Measurements from ENCODE around the gene AOPEP. TPM values are rescaled to one million over a fixed set of nuclear protein-coding genes. Genes with fewer than 3 reads are reported as not detected.

The AOPEP gene
- total RNA-seq, 1 experiment from 2014 or later = 14.4 TPM

DNA sequence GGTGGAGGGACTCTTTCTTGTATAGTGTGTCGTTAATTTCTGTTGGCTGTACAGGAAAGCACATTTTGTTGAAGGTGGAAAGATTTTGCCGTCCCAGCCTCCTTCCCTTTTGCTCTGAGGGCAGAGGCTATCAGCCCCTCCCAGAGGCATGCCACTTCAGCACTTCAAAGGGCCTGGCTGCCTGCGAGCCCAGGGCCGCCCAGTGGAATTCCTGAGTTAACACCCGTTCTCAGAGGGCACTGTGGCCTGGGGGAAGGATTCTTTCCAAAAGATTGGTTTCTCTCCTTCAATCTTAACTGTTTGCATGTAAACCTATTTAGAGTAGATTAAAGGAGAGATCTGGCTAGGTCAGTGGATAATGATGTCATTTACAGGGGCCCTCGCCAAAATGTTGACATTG, 352.4 kb downstream of the AOPEP start:
- Mint-ChIP-seq H3K4me3 (no peak overlapping the region), H3K27me3 (ENCODE audit: low read depth) (no peaks in the 10 kb centered on the region), H3K9me3 (no peaks in the 10 kb centered on the region), H3K36me3 (no peaks in the 10 kb centered on the region; the same call in 1 of the 2 replicates), H3K4me1 (peaks cover 27% of the 10 kb centered on the region), H3K27ac (0 out of 2 replicates have a peak overlapping the region, but pooled peaks have one; percentile 46)
- peak; percentile 44 for DNase-seq (ENCODE audit: low spot score)
- TF ChIP-seq, protein P1, sequence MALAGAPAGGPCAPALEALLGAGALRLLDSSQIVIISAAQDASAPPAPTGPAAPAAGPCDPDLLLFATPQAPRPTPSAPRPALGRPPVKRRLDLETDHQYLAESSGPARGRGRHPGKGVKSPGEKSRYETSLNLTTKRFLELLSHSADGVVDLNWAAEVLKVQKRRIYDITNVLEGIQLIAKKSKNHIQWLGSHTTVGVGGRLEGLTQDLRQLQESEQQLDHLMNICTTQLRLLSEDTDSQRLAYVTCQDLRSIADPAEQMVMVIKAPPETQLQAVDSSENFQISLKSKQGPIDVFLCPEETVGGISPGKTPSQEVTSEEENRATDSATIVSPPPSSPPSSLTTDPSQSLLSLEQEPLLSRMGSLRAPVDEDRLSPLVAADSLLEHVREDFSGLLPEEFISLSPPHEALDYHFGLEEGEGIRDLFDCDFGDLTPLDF (CRISPR knock-in tag; IDR thresholded peaks at IDR 0.05) = no peak
- TF ChIP-seq, protein P2, sequence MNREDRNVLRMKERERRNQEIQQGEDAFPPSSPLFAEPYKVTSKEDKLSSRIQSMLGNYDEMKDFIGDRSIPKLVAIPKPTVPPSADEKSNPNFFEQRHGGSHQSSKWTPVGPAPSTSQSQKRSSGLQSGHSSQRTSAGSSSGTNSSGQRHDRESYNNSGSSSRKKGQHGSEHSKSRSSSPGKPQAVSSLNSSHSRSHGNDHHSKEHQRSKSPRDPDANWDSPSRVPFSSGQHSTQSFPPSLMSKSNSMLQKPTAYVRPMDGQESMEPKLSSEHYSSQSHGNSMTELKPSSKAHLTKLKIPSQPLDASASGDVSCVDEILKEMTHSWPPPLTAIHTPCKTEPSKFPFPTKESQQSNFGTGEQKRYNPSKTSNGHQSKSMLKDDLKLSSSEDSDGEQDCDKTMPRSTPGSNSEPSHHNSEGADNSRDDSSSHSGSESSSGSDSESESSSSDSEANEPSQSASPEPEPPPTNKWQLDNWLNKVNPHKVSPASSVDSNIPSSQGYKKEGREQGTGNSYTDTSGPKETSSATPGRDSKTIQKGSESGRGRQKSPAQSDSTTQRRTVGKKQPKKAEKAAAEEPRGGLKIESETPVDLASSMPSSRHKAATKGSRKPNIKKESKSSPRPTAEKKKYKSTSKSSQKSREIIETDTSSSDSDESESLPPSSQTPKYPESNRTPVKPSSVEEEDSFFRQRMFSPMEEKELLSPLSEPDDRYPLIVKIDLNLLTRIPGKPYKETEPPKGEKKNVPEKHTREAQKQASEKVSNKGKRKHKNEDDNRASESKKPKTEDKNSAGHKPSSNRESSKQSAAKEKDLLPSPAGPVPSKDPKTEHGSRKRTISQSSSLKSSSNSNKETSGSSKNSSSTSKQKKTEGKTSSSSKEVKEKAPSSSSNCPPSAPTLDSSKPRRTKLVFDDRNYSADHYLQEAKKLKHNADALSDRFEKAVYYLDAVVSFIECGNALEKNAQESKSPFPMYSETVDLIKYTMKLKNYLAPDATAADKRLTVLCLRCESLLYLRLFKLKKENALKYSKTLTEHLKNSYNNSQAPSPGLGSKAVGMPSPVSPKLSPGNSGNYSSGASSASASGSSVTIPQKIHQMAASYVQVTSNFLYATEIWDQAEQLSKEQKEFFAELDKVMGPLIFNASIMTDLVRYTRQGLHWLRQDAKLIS (CRISPR knock-in tag; IDR thresholded peaks at IDR 0.05; ENCODE audit: borderline replicate concordance) = no peak
- TF ChIP-seq NR2C2 (CRISPR knock-in tag; IDR thresholded peaks at IDR 0.05) (no peak), ESRRA (CRISPR knock-in tag; IDR thresholded peaks at IDR 0.05; ENCODE audit: borderline replicate concordance) (no peak), GABPB1 (CRISPR knock-in tag; IDR thresholded peaks at IDR 0.05) (no peak), RELA (CRISPR knock-in tag; IDR thresholded peaks at IDR 0.05; ENCODE audit: borderline replicate concordance) (no peak), SMAD4 (CRISPR knock-in tag; IDR thresholded peaks at IDR 0.05) (no peak), TEAD1 (CRISPR knock-in tag; IDR thresholded peaks at IDR 0.05) (no peak), TEAD4 (CRISPR knock-in tag; IDR thresholded peaks at IDR 0.05) (no peak), NFE2L1 (CRISPR knock-in tag; IDR thresholded peaks at IDR 0.05) (no peak)
- TF ChIP-seq, protein P3, sequence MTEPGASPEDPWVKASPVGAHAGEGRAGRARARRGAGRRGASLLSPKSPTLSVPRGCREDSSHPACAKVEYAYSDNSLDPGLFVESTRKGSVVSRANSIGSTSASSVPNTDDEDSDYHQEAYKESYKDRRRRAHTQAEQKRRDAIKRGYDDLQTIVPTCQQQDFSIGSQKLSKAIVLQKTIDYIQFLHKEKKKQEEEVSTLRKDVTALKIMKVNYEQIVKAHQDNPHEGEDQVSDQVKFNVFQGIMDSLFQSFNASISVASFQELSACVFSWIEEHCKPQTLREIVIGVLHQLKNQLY (CRISPR knock-in tag; IDR thresholded peaks at IDR 0.05) = no peak
- TF ChIP-seq, protein P4, sequence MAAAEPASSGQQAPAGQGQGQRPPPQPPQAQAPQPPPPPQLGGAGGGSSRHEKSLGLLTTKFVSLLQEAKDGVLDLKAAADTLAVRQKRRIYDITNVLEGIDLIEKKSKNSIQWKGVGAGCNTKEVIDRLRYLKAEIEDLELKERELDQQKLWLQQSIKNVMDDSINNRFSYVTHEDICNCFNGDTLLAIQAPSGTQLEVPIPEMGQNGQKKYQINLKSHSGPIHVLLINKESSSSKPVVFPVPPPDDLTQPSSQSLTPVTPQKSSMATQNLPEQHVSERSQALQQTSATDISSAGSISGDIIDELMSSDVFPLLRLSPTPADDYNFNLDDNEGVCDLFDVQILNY (CRISPR knock-in tag; IDR thresholded peaks at IDR 0.05) = no peak
- TF ChIP-seq, protein P5, sequence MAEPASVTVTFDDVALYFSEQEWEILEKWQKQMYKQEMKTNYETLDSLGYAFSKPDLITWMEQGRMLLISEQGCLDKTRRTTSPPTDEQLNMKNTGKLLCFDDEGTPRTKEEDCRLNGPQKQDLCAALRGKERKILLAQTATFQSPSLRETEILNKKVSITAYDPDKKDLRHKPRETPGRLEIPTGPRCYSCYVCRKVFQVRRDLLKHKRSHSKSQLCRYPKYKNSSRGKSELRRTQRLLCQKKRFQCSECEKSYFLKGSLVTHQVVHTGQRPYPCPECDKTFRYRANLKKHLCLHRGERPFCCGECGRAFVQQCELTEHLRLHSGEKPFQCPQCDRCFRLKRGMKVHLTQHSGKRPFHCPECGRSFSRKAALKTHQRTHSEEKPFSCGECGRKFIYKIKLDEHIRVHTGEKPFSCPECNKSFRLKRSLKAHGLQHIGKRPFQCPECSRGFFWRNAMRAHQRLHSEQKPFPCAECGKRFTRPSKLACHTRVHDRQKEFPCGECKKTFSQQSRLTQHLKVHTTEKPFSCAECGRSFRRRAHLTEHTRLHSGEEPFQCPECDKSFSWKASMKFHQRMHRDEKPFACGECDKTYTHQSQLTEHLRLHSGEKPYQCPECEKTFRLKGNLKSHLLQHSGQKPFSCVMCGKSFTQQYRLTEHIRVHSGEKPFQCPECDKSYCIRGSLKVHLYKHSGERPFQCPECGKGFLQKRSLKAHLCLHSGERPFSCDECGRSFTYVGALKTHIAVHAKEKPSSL (CRISPR knock-in tag; conservative IDR thresholded peaks at IDR 0.05) = no peak
- TF ChIP-seq, protein P6, sequence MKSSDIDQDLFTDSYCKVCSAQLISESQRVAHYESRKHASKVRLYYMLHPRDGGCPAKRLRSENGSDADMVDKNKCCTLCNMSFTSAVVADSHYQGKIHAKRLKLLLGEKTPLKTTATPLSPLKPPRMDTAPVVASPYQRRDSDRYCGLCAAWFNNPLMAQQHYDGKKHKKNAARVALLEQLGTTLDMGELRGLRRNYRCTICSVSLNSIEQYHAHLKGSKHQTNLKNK (CRISPR knock-in tag; IDR thresholded peaks at IDR 0.05) = no peak
- TF ChIP-seq, protein P7, sequence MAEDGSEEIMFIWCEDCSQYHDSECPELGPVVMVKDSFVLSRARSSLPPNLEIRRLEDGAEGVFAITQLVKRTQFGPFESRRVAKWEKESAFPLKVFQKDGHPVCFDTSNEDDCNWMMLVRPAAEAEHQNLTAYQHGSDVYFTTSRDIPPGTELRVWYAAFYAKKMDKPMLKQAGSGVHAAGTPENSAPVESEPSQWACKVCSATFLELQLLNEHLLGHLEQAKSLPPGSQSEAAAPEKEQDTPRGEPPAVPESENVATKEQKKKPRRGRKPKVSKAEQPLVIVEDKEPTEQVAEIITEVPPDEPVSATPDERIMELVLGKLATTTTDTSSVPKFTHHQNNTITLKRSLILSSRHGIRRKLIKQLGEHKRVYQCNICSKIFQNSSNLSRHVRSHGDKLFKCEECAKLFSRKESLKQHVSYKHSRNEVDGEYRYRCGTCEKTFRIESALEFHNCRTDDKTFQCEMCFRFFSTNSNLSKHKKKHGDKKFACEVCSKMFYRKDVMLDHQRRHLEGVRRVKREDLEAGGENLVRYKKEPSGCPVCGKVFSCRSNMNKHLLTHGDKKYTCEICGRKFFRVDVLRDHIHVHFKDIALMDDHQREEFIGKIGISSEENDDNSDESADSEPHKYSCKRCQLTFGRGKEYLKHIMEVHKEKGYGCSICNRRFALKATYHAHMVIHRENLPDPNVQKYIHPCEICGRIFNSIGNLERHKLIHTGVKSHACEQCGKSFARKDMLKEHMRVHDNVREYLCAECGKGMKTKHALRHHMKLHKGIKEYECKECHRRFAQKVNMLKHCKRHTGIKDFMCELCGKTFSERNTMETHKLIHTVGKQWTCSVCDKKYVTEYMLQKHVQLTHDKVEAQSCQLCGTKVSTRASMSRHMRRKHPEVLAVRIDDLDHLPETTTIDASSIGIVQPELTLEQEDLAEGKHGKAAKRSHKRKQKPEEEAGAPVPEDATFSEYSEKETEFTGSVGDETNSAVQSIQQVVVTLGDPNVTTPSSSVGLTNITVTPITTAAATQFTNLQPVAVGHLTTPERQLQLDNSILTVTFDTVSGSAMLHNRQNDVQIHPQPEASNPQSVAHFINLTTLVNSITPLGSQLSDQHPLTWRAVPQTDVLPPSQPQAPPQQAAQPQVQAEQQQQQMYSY (CRISPR knock-in tag; IDR thresholded peaks at IDR 0.05) = no peak
- TF ChIP-seq, protein P8, sequence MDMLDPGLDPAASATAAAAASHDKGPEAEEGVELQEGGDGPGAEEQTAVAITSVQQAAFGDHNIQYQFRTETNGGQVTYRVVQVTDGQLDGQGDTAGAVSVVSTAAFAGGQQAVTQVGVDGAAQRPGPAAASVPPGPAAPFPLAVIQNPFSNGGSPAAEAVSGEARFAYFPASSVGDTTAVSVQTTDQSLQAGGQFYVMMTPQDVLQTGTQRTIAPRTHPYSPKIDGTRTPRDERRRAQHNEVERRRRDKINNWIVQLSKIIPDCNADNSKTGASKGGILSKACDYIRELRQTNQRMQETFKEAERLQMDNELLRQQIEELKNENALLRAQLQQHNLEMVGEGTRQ (CRISPR knock-in tag; IDR thresholded peaks at IDR 0.05) = no peak
- TF ChIP-seq, protein P9, sequence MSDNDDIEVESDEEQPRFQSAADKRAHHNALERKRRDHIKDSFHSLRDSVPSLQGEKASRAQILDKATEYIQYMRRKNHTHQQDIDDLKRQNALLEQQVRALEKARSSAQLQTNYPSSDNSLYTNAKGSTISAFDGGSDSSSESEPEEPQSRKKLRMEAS (CRISPR knock-in tag; IDR thresholded peaks at IDR 0.05) = no peak
- POLR2A ChIA-PET = no interaction called here
- ATAC-seq = peak; percentile 87
- CTCF ChIA-PET = interaction anchor here (0.8 kb wide), 2 partner anchors 48 to 89 kb away, joined by 4 read pairs; no protein-coding TSS in a partner anchor

Measured in WTC11 (cell line).